Measurements from ENCODE around the gene IL1RAPL1. TPM values are rescaled to one million over a fixed set of nuclear protein-coding genes. Genes with fewer than 3 reads are reported as not detected.

Gene IL1RAPL1
- total RNA-seq, 3 donors from 2014 or later = not detected

- H3K4me3 Mint-ChIP-seq = no peak overlapping the region
- ATAC-seq (no peak), DNase-seq (no peak)
- no peaks in the 10 kb centered on the region for H3K4me1 Mint-ChIP-seq (ENCODE audit: low read depth)
- H3K9me3 Mint-ChIP-seq = no peaks in the 10 kb centered on the region
- H3K36me3 Mint-ChIP-seq (ENCODE audit: insufficient read depth) = no peaks in the 10 kb centered on the region
- no peaks in the 10 kb centered on the region for H3K27me3 Mint-ChIP-seq (ENCODE audit: low read depth)
These were observed 1106.7 kb downstream of the IL1RAPL1 start for GRCh38 chrX:29693912-29694311.

GRCh38 chrX:29699239-29699638 is 1112.0 kb downstream of the IL1RAPL1 start:
- no peak for ATAC-seq
- Mint-ChIP-seq H3K4me3 (no peak overlapping the region), H3K27me3 (ENCODE audit: low read depth) (no peaks in the 10 kb centered on the region), H3K9me3 (peaks cover 6% of the 10 kb centered on the region), H3K4me1 (ENCODE audit: low read depth) (no peaks in the 10 kb centered on the region), H3K36me3 (ENCODE audit: insufficient read depth) (no peaks in the 10 kb centered on the region)
- DNase-seq = no peak

- ATAC-seq (no peak), DNase-seq (no peak)
- no peaks in the 10 kb centered on the region for H3K4me1 Mint-ChIP-seq (ENCODE audit: low read depth)
- H3K36me3 Mint-ChIP-seq (ENCODE audit: insufficient read depth) = no peaks in the 10 kb centered on the region
- peaks cover 6% of the 10 kb centered on the region for H3K9me3 Mint-ChIP-seq
- no peaks in the 10 kb centered on the region for H3K27me3 Mint-ChIP-seq (ENCODE audit: low read depth)
- no peak overlapping the region for H3K4me3 Mint-ChIP-seq
These were observed 1119.8 kb downstream of the IL1RAPL1 start for GRCh38 chrX:29707088-29707487.

- ATAC-seq (no peak), DNase-seq (no peak)
- Mint-ChIP-seq H3K9me3 (no peaks in the 10 kb centered on the region), H3K4me3 (no peak overlapping the region), H3K27me3 (ENCODE audit: low read depth) (no peaks in the 10 kb centered on the region), H3K36me3 (ENCODE audit: insufficient read depth) (no peaks in the 10 kb centered on the region), H3K4me1 (ENCODE audit: low read depth) (no peaks in the 10 kb centered on the region)
These were observed 1133.9 kb downstream of the IL1RAPL1 start for GRCh38 chrX:29721152-29721551.

GRCh38 chrX:29724316-29724715 is 1137.1 kb downstream of the IL1RAPL1 start:
- ATAC-seq (no peak), DNase-seq (no peak)
- no peaks in the 10 kb centered on the region for H3K27me3 Mint-ChIP-seq (ENCODE audit: low read depth)
- no peak overlapping the region for H3K4me3 Mint-ChIP-seq
- H3K4me1 Mint-ChIP-seq (ENCODE audit: low read depth) = no peaks in the 10 kb centered on the region
- no peaks in the 10 kb centered on the region for H3K36me3 Mint-ChIP-seq (ENCODE audit: insufficient read depth)
- H3K9me3 Mint-ChIP-seq = no peaks in the 10 kb centered on the region

- H3K4me3 Mint-ChIP-seq = no peak overlapping the region
- no peaks in the 10 kb centered on the region for H3K9me3 Mint-ChIP-seq
- H3K36me3 Mint-ChIP-seq (ENCODE audit: insufficient read depth) = no peaks in the 10 kb centered on the region
- ATAC-seq (no peak), DNase-seq (no peak)
- H3K27me3 Mint-ChIP-seq (ENCODE audit: low read depth) = no peaks in the 10 kb centered on the region
- no peaks in the 10 kb centered on the region for H3K4me1 Mint-ChIP-seq (ENCODE audit: low read depth)
These were observed 1139.6 kb downstream of the IL1RAPL1 start for GRCh38 chrX:29726811-29727210.

- no peak for ATAC-seq
- Mint-ChIP-seq H3K9me3 (peaks cover 4% of the 10 kb centered on the region), H3K4me3 (no peak overlapping the region), H3K27me3 (ENCODE audit: low read depth) (no peaks in the 10 kb centered on the region), H3K4me1 (ENCODE audit: low read depth) (no peaks in the 10 kb centered on the region), H3K36me3 (ENCODE audit: insufficient read depth) (no peaks in the 10 kb centered on the region)
- DNase-seq = no peak
These were observed 1141.4 kb downstream of the IL1RAPL1 start for GRCh38 chrX:29728639-29729038.

GRCh38 chrX:29744966-29745365 is 1157.7 kb downstream of the IL1RAPL1 start:
- Mint-ChIP-seq H3K4me3 (no peak overlapping the region), H3K9me3 (peaks cover 6% of the 10 kb centered on the region), H3K36me3 (ENCODE audit: insufficient read depth) (no peaks in the 10 kb centered on the region), H3K27me3 (ENCODE audit: low read depth) (no peaks in the 10 kb centered on the region), H3K4me1 (ENCODE audit: low read depth) (no peaks in the 10 kb centered on the region)
- ATAC-seq (no peak), DNase-seq (no peak)

- H3K36me3 Mint-ChIP-seq (ENCODE audit: insufficient read depth) = no peaks in the 10 kb centered on the region
- H3K4me3 Mint-ChIP-seq = no peak overlapping the region
- H3K4me1 Mint-ChIP-seq (ENCODE audit: low read depth) = no peaks in the 10 kb centered on the region
These were observed 1159.1 kb downstream of the IL1RAPL1 start for GRCh38 chrX:29746326-29746725.

GRCh38 chrX:29762006-29762405 is 1174.8 kb downstream of the IL1RAPL1 start:
- H3K36me3 Mint-ChIP-seq (ENCODE audit: insufficient read depth) = no peaks in the 10 kb centered on the region
- H3K4me1 Mint-ChIP-seq (ENCODE audit: low read depth) = no peaks in the 10 kb centered on the region
- DNase-seq (no peak), ATAC-seq (no peak)
- no peaks in the 10 kb centered on the region for H3K9me3 Mint-ChIP-seq
- no peak overlapping the region for H3K4me3 Mint-ChIP-seq
- no peaks in the 10 kb centered on the region for H3K27me3 Mint-ChIP-seq (ENCODE audit: low read depth)

More at GRCh38 chrX:29746326-29746725, 1159.1 kb downstream of the IL1RAPL1 start:
- DNase-seq = no peak
- Mint-ChIP-seq H3K9me3 (no peaks in the 10 kb centered on the region), H3K27me3 (ENCODE audit: low read depth) (no peaks in the 10 kb centered on the region)
- no peak for ATAC-seq

- H3K4me1 Mint-ChIP-seq (ENCODE audit: low read depth) = no peaks in the 10 kb centered on the region
These were observed 1188.6 kb downstream of the IL1RAPL1 start for GRCh38 chrX:29775890-29776289.

GRCh38 chrX:29787656-29788055 is 1200.4 kb downstream of the IL1RAPL1 start:
- Mint-ChIP-seq H3K4me3 (no peak overlapping the region), H3K27me3 (ENCODE audit: low read depth) (no peaks in the 10 kb centered on the region), H3K4me1 (ENCODE audit: low read depth) (no peaks in the 10 kb centered on the region), H3K9me3 (peaks cover under 1% of the 10 kb centered on the region), H3K36me3 (ENCODE audit: insufficient read depth) (no peaks in the 10 kb centered on the region)
- no peak for DNase-seq
- no peak for ATAC-seq

More at GRCh38 chrX:29775890-29776289, 1188.6 kb downstream of the IL1RAPL1 start:
- DNase-seq = no peak
- H3K9me3 Mint-ChIP-seq = no peaks in the 10 kb centered on the region
- no peaks in the 10 kb centered on the region for H3K27me3 Mint-ChIP-seq (ENCODE audit: low read depth)
- no peak overlapping the region for H3K4me3 Mint-ChIP-seq
- no peaks in the 10 kb centered on the region for H3K36me3 Mint-ChIP-seq (ENCODE audit: insufficient read depth)
- no peak for ATAC-seq

GRCh38 chrX:29788991-29789699 is 1201.9 kb downstream of the IL1RAPL1 start:
- Mint-ChIP-seq H3K4me3 (no peak overlapping the region), H3K27me3 (ENCODE audit: low read depth) (no peaks in the 10 kb centered on the region), H3K4me1 (ENCODE audit: low read depth) (no peaks in the 10 kb centered on the region), H3K9me3 (no peaks in the 10 kb centered on the region), H3K36me3 (ENCODE audit: insufficient read depth) (no peaks in the 10 kb centered on the region)
- DNase-seq (no peak), ATAC-seq (no peak)

- no peak for DNase-seq
- H3K27me3 Mint-ChIP-seq (ENCODE audit: low read depth) = no peaks in the 10 kb centered on the region
- H3K36me3 Mint-ChIP-seq (ENCODE audit: insufficient read depth) = no peaks in the 10 kb centered on the region
- H3K9me3 Mint-ChIP-seq = peaks cover 3% of the 10 kb centered on the region
- H3K4me3 Mint-ChIP-seq = no peak overlapping the region
- H3K4me1 Mint-ChIP-seq (ENCODE audit: low read depth) = no peaks in the 10 kb centered on the region
- ATAC-seq = no peak
These were observed 1205.1 kb downstream of the IL1RAPL1 start for GRCh38 chrX:29792335-29792734.

GRCh38 chrX:29797156-29797555 is 1209.9 kb downstream of the IL1RAPL1 start:
- no peak overlapping the region for H3K4me3 Mint-ChIP-seq
- no peak for ATAC-seq
- no peaks in the 10 kb centered on the region for H3K36me3 Mint-ChIP-seq (ENCODE audit: insufficient read depth)
- DNase-seq = no peak
- H3K4me1 Mint-ChIP-seq (ENCODE audit: low read depth) = no peaks in the 10 kb centered on the region
- peaks cover 3% of the 10 kb centered on the region for H3K9me3 Mint-ChIP-seq
- no peaks in the 10 kb centered on the region for H3K27me3 Mint-ChIP-seq (ENCODE audit: low read depth)

Measured in activated T-cell treated with anti-CD3 and anti-CD28 coated beads, Interleukin-2, amount 50 U/mL, for 4 hours (primary cell).